ENCODE data around the gene VPS13D.

DNA sequence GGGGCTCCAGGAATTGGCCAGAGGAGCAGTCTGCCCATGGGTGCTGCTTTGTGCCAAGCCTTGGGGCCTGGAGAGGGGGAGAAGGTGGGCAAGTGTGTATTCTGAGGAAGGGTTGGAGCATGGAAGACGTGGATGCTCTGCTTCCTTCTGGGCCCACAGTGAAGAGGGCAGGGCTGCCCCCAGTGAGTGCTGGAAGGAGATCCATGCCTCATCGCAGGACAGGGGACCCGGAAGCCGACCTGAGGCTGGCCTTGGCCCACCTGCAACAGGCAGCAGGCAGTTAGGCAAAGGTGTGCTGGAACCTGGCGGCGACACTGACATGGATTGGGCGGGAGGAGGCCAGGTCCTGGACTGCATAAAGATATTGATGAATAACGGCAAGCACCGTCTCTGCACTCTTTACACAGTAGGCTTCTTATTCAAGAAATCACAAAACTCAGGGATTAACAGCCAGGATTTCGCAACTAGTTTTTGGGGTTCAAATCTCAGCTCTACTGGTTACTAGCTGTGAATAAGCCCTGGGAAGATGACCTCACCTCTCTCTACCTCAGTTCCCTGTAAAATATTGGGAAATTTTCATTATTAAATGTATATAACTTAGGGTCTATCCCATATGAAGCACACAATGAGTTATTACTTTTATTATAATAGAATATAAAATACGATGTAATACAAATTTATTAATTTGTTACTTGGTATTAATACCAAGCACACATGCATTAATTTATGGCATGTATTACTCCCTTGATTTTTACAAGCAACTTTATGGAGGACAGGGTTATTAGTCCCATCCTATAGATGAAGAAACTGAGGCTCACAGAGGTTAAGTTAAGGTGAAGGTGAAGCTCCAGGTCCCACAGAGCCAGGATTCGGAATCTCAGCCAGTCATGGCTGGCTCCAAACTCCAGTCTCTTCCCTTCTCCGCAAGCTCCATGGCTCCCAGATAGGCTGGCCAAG, 325.9 kb downstream of the VPS13D start:
- TF ChIP-seq YY1 (IDR thresholded peaks at IDR 0.05; ENCODE audit: insufficient read depth, insufficient read length) (no peak), SUZ12 (IDR thresholded peaks at IDR 0.05; ENCODE audit: extremely low read depth, insufficient read depth, insufficient read length) (no peak)

All from NT2/D1 (cell line).